ENCODE results near the gene TNFSF13B. TPM values are rescaled to one million over a fixed set of nuclear protein-coding genes. Genes with fewer than 3 reads are reported as not detected.

The TNFSF13B gene
- total RNA-seq, 2 donors from 2014 or later: 0.52 to 10.2 TPM

DNA sequence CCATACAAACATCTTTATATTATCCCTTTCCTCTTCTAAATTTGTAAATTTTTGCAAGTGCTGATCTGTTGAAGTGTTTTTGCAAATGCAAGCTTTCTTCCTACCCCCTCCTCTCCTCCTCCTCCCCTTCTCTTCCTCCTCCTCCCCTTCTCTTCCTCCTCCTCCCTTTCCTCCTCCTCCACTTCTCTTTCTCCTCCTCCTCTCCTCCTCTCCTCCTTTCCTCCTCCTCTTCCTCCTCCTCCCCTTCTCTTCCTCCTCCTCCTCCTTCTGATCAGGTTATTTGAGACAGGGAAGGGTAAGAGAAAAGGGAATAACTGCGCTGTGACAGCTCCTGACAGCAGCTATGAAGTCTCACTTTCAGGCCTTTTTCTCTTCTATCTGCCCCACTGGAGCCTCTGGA is 8.9 kb downstream of the TNFSF13B start:
- TF ChIP-seq CTCF (IDR thresholded peaks at IDR 0.05) (no peak), POLR2A (IDR thresholded peaks at IDR 0.05) (no peak)
- intact Hi-C loops (cut with DNase I): no loop called here
- DNase-seq: no peak
- Histone ChIP-seq H3K4me3 (no peak overlapping the region), H3K27ac (no peak overlapping the region), H3K27me3 (no peaks in the 10 kb centered on the region), H3K4me1 (no peaks in the 10 kb centered on the region), H3K9me3 (no peaks in the 10 kb centered on the region), H3K36me3 (replicated peaks in 1 of 2; ENCODE audit: insufficient read depth in 1 of 2, low read depth in 2 of 2) (no peaks in the 10 kb centered on the region)
- WGBS, 2 donors: 93 to 97% methylated on average over 1 of the region's 1 CpG
- no peak for ATAC-seq

GRCh38 chr13:108281901-108282300 is 12.4 kb downstream of the TNFSF13B start:
- WGBS, 2 donors: 66 to 69% methylated on average over 4 of the region's 4 CpGs
- H3K9me3 ChIP-seq: no peaks in the 10 kb centered on the region
- ATAC-seq (no peak), DNase-seq (no peak)
- H3K27me3 ChIP-seq: no peaks in the 10 kb centered on the region
- no peak for TF ChIP-seq CTCF (IDR thresholded peaks at IDR 0.05)
- no peak for TF ChIP-seq POLR2A (IDR thresholded peaks at IDR 0.05)
- no peaks in the 10 kb centered on the region for H3K4me1 ChIP-seq
- H3K4me3 ChIP-seq: no peak overlapping the region
- H3K36me3 ChIP-seq (replicated peaks in 1 of 2; ENCODE audit: insufficient read depth in 1 of 2, low read depth in 2 of 2): no peaks in the 10 kb centered on the region
- H3K27ac ChIP-seq: no peak overlapping the region
- intact Hi-C loops (cut with DNase I): no loop called here

- no peak for DNase-seq
- no peak for ATAC-seq
- 38 to 43% methylated on average over 3 of the region's 3 CpGs for WGBS, 2 donors
These were observed 13.6 kb downstream of the TNFSF13B start for GRCh38 chr13:108283110-108283509.

GRCh38 chr13:108288741-108289140 is 19.2 kb downstream of the TNFSF13B start:
- Histone ChIP-seq H3K27me3 (no peaks in the 10 kb centered on the region), H3K4me1 (no peaks in the 10 kb centered on the region), H3K9me3 (no peaks in the 10 kb centered on the region), H3K36me3 (replicated peaks in 1 of 2; ENCODE audit: insufficient read depth in 1 of 2, low read depth in 2 of 2) (no peaks in the 10 kb centered on the region), H3K27ac (no peak overlapping the region), H3K4me3 (no peak overlapping the region)
- no peak for ATAC-seq
- 60 to 74% methylated on average over 6 of the region's 6 CpGs for WGBS, 2 donors
- intact Hi-C loops (cut with DNase I): no loop called here
- TF ChIP-seq CTCF (IDR thresholded peaks at IDR 0.05) (no peak), POLR2A (IDR thresholded peaks at IDR 0.05) (no peak)
- DNase-seq: no peak

More at GRCh38 chr13:108283110-108283509, 13.6 kb downstream of the TNFSF13B start:
- H3K4me3 ChIP-seq: no peak overlapping the region
- no peak overlapping the region for H3K27ac ChIP-seq
- no peaks in the 10 kb centered on the region for H3K9me3 ChIP-seq
- H3K4me1 ChIP-seq: no peaks in the 10 kb centered on the region
- TF ChIP-seq CTCF (IDR thresholded peaks at IDR 0.05) (no peak), POLR2A (IDR thresholded peaks at IDR 0.05) (no peak)
- no peaks in the 10 kb centered on the region for H3K27me3 ChIP-seq
- no peaks in the 10 kb centered on the region for H3K36me3 ChIP-seq (replicated peaks in 1 of 2; ENCODE audit: insufficient read depth in 1 of 2, low read depth in 2 of 2)
- intact Hi-C loops (cut with DNase I): no loop called here

DNA sequence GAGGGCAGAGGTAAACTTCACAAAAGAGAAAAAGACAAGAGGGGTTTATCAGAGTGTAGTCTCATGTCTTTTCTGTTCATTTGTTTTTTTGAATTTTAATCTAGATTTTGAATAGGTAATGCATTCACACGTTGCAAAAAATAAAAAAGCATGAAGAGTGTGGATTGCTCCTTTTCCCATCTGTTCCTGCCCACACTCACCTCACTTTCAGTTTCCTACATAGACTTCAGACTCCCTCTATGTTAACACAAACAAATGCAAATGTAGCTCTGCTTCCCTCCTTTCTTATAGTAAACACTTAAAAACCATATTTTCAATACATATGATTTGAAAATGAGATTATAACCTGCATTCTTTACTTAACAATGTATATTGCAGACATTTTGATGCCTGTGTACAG is 20.3 kb downstream of the TNFSF13B start:
- WGBS, 2 donors: 13 to 14% methylated on average over 1 of the region's 1 CpG
- ATAC-seq (no peak), DNase-seq (no peak)
- no peaks in the 10 kb centered on the region for H3K27me3 ChIP-seq
- H3K9me3 ChIP-seq: no peaks in the 10 kb centered on the region
- H3K4me3 ChIP-seq: no peak overlapping the region
- H3K4me1 ChIP-seq: no peaks in the 10 kb centered on the region
- intact Hi-C loops (cut with DNase I): no loop called here
- no peaks in the 10 kb centered on the region for H3K36me3 ChIP-seq (replicated peaks in 1 of 2; ENCODE audit: insufficient read depth in 1 of 2, low read depth in 2 of 2)
- no peak overlapping the region for H3K27ac ChIP-seq
- no peak for TF ChIP-seq POLR2A (IDR thresholded peaks at IDR 0.05)
- no peak for TF ChIP-seq CTCF (IDR thresholded peaks at IDR 0.05)

Measured in body of pancreas (tissue), 4 donors.